GM12891 (cell line): ENCODE results near the gene SLC39A13.

Experiments
- PAX5 ChIP-seq: IDR thresholded peaks from 2 replicates; pipeline ENCODE4 v1.6.1; 2011; ENCODE audit warnings: low read length, moderate library complexity, mild to moderate bottlenecking; ENCODE audit not compliant: insufficient read depth, severe bottlenecking
- POLR2A ChIP-seq: IDR thresholded peaks from 2 replicates; pipeline ENCODE4 v1.6.1; 2011; ENCODE audit warnings: low read depth, low read length, control low read depth
- POLR2AphosphoS5 ChIP-seq: IDR thresholded peaks from 2 replicates; pipeline ENCODE4 v1.6.1; 2011; ENCODE audit warnings: low read depth, low read length, control low read depth
- POU2F2 ChIP-seq: IDR thresholded peaks from 2 replicates; pipeline ENCODE4 v1.6.1; 2011; ENCODE audit warnings: low read depth, mild to moderate bottlenecking, control low read depth, low read length, moderate library complexity
- SPI1 ChIP-seq: IDR thresholded peaks from 2 replicates; pipeline ENCODE4 v1.6.1; 2011; ENCODE audit warnings: low read depth, low read length, control low read depth
- TAF1 ChIP-seq: IDR thresholded peaks from 2 replicates; pipeline ENCODE4 v1.6.1; 2011; ENCODE audit warnings: low read depth, low read length, control low read depth

- TF ChIP-seq POLR2A, result no peak
- no peak for TF ChIP-seq TAF1
- TF ChIP-seq SPI1, result no peak
- TF ChIP-seq POLR2AphosphoS5, result no peak
- no peak for TF ChIP-seq PAX5
- no peak for TF ChIP-seq POU2F2
Observed at GRCh38 chr11:47391711-47392432, 16.5 kb upstream of the SLC39A13 start.
